Stimulated activated CD8-positive, alpha-beta memory T cell treated with anti-CD3 and anti-CD28 coated beads, Interleukin-4, amount 100 ng/mL, for 48 hours (primary cell): ENCODE data around the gene C16orf89.
A peak's percentile ranks its signal among the peaks of the same experiment; 100 is the strongest.
"Not testable (repeated sequence)": the region's sequence is repeated elsewhere in the genome, so short reads cannot be mapped to it uniquely, and the experiment has no call there.

ENCODE experiments used
- DNase-seq: peaks from one replicate; pipeline ENCODE4 v3.0.0-alpha.2; 2020

C16orf89 gene

DNA sequence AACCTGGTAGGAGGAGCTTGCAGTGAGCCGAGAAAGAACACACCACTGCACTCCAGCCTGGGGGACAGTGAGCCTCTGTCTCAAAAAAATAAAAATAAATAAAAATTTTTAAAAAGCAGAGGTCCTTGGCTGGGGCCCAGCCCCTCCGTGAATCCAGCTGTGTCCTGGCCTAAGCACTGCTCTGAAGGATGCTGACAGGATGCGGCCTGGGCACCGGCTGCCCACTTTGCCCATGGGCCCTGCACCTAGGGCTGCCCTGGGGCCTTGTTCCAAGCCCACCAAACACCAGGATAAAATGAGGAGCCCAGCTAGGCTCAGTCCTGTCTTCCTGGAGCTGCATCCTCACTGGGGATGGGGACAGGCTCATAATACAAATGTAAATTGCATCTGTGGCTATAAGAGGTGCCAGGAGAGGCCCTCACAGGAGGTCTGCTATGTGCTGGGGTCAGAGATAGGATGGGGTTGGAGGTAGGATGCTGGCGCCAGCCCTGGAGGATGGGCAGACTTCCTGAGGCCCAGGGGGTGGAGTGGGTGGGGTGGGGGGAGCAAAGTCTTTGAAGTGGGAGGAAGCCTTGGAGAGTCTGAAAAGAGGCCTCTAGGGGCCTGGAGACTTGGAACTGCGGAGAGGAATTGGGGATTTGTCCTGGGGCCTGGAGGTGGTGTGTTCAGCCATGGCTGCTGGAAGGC lies 6.2 kb downstream of the C16orf89 start:
- no peak for DNase-seq

DNA sequence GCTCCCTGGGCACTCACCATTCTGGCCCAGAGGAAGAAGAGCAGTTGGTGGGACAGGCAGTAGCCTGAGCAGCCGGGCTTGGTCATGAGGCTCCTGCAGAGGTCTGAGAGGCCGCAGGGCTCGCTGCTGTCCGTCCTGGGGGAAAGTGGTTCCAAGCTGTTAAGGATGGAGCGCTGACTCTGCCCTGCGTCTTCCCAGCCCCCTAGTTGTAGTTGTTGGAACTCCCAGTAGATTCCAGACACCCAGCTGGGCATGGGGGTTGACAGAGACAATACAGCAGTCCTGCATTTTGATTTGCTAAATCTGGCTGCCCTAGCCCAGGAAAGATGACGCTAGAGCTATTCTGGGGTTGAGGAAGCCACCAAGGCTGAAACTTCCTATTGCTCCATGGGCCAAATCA lies 7.3 kb downstream of the C16orf89 start:
- no peak for DNase-seq

DNA sequence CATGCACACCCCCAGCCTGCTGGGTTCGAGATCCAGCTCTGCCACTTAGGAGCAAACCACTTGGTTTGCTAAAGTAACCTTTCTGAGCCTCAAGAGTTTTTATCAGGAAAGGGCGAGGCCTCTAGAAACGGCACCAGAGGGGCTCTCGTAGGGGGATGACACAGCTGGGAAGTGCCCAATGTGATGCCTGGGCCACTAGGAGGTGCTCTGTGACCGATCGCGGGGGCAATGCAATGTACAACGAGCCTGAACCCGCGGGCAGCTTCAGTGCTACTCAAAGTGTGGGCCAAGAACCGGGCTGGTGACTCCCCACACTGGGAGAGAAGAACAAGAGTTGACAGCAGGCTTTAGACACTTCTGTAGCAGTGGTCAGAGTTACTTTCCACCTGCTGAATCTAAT lies 9.4 kb downstream of the C16orf89 start:
- peak; percentile 73 for DNase-seq

DNA sequence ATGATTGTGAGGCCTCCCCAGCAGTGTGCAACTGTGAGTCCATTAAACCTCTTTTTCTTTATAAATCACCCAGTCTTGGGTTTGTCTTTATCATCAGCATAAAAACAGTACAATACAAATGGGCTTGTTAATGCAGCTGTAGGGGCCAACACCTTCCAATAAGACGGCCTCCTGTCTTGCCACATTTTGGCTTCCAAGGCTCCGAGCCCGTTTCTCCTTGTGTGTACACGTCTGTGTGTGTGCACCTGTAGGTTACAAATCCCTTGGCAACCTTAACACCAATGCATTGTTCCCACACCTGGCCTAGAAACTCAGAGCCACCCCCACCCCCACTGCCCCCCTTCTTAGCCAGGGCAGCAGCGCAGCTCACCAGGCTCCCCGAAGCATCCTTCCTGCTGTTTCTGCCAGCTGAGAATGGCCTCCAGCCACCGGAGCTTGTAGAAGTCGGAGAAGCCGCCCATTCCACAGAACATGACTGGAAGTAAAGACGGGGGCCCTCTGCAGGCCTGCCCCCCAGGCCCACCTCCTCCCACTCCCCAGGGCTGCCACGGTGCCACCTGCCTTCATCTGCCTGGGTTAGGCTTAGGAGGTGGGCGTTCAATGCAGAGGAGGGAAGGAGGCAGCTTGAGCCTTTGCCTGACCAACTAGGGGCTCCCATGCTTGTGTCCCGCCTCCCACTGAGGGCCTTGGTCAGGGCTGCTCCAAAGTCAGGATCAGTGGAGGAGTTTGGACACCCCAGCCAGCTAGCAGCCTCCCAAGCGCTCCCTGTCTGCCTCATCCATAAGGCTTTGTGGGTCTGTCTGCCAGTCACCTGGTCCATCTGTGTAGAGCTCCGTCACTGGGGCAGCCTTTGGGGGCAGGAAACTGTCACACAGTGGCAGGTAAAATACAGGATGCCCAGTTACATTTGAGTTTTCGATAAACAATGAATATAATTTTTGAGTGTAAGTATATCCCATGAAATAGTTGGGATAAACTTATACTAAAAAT lies 10.6 kb downstream of the C16orf89 start:
- DNase-seq = no peak

DNA sequence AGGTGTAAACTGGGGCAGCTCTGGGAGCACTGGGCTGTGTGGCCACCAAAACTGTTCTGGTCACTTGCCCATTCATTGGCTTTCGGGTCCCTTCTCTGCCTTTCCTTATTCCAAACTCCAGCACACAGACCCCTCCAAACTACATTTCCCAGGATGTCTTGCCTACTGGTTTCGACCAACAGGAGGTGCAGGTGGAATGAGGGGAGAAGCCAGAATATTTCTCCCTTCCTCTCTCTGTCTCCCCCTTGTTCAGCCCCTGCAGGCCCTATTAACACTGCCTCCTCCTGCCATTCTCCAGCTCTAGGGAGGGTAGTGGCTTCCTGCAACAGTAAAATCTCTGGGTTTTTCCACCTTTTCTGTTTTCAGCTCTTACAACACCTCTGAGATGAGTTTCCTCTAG lies 18.8 kb downstream of the C16orf89 start:
- no peak for DNase-seq

DNA sequence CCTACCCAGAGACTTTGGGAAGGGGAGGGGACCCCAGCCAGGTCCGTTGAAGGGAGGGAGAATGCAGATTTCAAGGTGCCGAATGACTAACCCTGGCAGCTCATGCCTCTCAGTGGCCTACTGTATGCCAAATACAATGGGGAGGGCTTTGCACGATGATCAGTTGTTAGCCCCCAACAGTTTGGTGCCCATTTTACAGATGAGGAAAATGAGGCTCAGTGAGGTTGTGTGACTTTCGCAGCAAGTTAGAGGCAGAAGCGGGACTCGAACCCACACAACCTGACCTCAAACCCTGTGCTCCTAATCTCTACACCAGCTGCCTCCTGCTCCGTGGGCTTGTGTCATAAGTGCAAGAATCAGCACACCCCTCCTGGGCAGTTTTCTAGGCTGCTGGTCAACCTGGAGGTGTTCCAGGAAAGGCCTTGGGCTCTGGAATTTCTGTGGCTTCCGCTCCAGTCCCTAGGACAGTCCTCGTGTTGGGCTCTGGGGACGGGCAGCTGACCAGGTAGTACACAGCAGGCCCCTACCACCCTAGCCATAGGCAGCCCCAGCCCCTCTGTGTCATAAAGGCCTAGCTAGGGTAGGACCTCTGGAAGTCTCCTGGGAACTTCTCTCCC lies 20.1 kb downstream of the C16orf89 start:
- no peak for DNase-seq

DNA sequence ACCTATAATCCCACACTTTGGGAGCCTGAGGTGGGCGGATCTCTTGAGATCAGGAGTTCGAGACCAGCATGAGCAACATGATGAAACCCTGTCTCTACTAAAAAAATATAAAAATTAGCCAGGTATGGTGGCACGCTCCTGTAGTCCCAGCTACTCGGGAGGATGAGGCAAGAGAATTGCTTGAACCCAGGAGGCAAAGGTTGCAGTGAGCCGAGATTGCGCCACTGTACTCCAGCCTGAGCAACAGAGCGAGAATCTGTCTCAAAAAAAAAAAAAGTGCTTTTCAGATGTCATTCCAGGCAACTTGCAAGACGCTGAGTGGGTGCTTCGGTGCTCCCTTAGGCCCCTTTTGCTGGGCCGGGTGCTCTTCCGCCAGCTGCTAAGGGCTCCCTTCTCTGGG lies 21.2 kb downstream of the C16orf89 start:
- not testable (repeated sequence) for DNase-seq

DNA sequence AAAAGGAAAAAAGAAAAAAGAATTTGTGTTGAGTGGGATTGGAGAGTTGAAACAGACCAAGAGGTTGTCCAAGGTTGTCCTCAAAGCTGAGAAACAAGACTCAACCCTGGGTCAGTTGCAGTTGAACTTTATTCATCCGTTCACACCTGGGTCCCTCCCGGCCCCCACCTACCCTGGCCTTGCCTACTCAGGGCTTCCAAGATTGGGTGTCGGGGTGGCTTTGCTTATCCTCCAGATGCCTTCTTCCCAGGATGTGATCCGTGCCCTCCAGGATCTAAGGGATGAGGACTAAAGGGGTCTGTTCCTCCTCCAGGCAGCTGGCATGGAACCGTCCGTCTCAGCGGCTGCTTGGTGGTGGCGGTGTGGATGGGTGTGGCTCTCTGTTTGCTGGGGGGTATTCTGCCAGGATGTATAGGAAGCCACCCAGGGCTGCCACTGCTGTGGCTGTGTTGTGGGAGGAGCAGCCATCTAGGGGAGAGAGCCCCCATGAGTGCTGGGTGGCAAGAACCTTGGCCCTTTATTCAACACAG lies 21.7 kb downstream of the C16orf89 start:
- DNase-seq = no peak

DNA sequence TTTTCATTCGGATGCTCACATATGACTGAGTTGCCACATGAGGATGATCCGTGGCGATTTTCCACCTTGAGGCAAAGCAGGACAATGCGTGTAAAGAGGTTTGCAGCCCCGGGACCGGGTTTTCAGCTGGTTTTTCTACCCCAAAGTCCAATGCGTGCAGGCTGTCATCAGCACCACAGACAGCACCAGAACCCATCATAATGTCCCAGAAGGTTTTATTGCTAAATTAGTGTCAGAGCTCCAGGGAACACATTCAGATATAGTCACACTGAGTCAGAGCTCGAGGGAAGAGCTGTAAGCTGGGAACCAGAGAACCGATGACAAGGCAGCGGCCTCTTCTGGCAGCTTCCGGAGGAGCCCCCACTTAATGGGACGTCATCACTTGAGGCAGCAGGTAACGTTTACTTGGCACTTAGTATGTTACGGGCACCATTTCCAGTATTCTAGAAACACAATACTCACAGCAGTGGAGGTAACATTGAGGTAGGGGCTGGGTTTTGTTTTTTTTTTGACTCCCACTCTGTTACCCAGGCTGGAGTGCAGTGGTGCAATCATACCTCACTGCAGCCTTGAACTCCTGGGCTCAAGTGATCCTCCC lies 23.1 kb downstream of the C16orf89 start:
- DNase-seq = no peak

DNA sequence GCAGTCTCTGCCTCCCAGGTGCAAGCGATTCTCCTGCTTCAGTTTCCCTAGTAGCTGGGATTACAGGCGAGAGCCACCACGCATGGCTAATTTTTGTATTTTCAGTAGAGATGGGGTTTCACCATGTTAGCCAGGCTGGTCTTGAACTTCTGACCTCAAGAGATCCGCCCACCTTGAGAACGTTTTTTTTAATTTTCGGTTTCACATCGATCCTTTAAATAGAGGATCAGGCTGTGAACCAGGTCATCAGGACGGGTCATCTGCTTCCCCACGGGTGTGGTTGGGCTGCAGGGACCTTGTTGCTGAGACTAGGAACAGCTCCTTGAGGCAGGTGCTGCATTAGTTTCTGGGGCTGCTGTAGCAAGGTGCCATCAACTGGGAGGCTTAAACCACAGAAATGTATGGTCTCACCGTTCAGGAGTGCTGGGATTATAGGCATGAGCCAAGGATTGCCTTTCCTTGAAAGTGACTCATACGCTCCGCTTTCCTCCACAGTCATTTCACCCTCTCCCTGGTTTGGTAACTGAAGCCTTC lies 24.1 kb downstream of the C16orf89 start:
- DNase-seq = no peak

DNA sequence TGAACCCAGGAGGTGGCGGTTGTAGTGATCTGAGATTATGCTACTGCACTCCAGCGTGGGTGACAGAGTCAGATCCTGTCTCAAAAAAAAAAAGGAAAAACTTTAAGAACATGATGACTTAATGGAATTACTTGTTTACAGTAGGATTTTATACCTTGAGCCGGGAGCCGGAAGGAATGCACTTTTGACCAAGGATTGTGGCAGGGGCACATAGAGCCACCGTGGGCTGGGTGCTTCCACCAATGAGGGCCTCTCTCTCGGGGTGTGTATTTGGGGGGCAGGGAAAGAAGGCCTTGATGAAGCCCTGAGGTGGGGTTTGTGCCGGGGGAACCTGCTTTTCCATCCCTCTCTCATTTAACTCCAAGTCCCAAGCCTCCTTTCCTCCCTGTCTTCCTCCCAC lies 25.3 kb downstream of the C16orf89 start:
- no peak for DNase-seq

DNA sequence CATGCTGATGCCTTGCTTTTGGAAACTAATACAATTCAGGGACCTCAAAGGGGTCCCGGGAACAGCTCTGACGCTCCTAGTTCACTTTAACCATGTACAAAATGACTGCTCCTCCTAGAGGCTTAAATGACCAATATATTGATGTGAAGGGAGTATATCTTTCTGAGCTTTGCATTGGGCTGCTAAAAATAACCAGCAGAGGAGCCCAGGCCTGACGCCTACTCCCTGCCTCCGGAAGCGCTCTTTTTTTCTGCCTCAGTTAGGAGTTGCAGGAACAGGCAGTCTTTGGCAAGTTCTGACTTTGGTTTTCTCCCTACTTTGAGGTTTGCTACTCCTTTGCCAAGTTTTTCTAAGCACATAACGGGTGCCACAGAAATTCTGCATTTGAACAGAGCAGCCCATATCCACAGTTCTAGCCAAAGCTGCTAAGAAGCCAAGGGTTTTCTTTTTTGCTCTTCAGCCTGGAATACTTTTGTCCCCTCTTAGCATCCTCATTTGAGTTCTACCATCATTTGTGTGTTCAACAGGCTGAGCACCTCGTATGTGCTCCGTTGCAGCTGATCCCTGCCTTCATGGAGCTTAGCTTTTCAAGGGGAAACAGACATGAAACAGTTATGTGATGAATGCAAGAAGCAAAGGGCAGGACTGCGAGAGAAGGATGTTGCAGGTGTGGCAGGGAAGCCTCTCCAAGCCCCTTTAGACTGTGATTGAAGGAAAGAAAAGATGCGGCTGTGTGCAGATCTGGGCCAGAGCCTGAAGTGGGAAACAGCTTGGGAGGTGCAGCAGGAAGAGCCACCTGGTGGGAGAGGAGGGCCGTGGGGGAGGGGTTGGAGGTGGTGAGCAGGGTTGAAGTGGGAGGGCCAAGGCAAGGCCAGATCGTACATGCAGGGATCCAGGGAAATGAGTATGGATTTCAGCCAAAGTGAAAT lies 29.3 kb downstream of the C16orf89 start:
- DNase-seq = no peak

DNA sequence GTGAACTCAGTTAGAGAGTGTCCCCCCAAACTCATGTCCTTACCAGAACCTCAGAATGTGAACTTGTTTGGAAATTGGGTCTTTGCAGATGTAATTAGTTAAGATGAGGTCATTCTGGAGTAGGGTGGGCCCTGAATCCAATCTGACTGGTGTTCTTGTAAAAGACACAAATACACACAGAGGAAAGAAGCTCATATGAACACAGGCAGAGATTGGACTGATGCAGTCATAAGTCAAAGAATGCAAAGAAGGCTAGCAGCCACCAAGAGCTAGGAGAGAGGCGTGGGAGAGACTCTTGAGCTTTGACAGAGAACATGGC lies 29.9 kb downstream of the C16orf89 start:
- no peak for DNase-seq

DNA sequence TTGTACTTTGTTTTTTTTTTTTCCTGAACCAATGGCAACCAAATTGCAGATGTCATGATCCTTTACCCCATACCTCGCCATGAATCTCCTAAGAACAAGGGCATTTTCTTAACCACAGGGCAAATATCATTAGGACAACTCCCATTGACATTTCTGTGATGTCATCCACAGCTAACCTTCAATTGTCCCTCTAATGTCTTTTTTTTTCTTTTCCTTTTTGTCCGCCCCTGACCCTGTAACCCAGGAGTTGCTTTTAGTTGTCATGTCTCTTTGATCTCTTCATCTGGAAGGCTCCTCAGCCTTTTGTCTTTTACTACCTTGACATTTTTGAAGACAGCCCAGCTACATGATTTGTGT lies 31.6 kb downstream of the C16orf89 start:
- DNase-seq = no peak

DNA sequence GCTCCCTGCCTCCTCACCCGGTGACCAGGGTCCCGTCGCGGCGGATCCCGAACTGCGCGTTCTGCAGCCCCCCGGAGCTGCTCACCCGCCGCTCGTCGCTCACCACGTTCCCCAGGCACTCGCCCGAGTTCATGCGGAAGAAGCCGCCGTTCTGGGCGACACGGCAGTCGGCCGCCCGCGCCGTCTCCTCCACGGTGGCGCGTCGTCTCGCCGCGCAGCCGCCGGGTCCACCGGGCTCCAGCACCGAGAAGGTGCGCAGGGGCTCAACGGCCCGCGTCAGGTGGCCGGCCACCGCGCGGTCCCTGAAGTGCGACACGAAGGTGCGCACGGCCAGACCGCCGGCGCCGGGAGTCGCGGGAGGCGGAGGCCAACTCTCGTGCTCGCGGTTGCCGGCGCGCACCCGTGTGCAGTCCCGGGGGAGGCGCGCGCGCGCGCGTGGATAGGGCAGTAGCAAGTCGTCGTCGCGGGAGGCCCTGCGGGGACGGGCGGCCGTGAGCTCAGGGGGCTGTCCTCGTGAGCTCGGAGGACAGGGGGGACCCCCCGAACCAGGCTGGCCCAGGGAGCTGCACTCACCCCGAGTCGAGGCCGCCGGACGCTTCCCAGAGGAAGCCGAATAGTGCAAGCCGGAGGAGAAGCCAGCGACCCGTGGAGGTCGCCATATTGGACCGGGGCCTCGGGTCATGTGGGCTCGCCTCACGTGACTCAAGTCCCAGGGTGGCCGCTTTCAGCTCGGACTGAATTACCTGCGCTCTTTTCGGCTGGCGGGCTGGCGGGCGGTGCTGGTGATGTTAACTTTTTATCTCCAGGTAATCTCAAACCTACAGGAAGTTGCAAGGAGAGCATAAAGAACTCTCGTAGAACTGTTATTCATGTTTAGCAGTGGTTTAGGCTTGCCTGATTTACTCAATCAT lies 32.2 kb downstream of the C16orf89 start, which contains the start of gene NAGPA:
Gene NAGPA, minus strand, starts transcription at position 680 of the 911 bp plus-strand sequence. Its CDS starts 21 bp downstream, at position 659.
- peak; percentile 88 for DNase-seq

DNA sequence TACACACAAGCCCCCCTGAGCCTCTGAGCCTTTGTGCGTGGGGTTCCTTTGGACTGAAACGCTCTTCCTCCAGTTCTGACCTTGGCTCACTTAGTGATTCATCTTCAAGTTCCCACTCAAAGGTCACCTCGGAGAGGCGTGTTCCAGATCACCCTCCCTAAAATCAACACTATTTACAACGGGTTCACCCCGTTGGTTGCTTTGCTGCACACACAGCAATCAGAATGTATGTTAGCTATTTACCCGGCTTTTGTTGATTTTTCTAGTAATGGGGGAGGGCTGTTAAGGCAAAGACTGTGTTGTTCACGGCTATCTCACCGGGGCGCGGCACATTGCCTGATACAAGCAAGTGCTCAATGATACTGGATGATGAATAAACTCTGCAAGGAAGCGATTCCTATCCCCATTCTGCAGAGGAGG lies 33.0 kb downstream of the C16orf89 start:
- DNase-seq = no peak

DNA sequence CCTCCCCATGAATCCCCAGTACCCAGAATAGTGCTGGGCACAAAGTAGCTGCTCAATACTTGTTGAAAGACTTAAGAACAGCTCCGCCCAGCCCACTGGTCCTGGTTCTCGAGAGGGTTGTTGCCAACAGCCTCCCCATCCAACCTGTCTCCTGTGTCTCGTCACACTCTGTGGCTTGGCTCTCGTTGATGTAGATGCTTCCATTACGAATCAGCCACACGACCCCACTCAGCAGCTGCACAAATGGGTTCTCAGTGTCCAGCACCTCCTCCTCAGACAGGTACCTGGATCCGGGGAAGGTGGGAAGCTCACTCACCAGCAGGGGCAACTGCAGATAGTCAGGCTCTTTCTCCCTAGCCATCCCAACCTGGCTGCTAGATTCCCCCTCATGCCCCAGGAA lies 34.2 kb downstream of the C16orf89 start:
- DNase-seq = no peak

DNA sequence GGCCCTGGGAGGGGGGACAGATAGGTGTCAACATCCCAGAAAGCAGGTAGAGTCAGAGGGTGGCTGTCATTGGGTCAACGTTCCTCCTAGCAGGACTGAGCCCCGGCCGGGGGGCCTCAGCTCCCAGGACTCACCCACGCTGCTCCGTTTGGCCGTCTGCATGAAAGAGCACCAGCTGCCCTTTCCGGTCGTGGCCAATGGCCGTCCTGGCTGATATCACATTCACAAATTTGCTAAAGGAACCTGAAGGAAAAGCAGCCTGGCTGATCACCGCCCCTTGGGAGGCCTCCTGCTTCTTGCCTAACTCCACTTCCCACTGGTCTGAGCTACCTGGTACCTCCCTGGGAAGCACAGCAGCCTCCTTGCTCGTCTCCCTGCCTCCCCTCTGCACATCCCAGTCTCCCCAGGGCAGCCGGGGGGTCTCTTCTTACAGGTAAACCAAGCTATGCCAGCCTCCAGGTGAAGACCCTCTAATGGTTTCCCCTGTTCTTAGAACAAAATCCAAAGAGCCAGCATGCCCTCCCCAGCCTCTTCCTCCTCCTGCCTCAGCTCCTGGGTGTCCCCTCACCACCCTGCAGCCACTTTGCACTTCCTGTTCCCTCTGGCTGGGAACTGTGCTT lies 35.4 kb downstream of the C16orf89 start:
- DNase-seq = no peak

DNA sequence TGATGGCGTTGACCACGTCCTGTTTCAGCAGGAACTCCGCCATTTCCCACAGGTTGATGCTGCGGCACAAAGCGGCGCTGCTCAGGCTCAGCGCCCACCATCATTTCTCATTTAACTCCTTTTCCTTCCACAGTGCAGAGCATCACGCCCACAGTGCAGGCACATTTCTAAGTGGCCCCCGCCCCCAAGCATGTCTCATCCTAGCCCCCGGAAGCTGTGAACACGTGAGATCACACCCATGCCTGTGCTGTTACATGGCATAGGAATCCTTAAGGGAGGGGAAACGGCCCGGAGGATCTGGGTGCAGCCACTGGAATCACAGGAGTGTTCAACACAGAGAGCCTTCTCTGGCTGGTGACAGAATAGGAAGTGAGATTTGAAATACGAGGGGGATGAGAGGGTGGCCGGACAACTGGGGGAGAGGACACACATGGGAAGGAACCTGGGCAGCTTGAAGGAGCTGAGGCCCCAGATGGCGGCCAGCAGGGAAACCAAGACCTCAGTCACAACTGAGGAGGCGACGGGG lies 36.7 kb downstream of the C16orf89 start:
- no peak for DNase-seq
